ENCODE results near the gene FPR3. TPM values are rescaled to one million over a fixed set of nuclear protein-coding genes. Genes with fewer than 3 reads are reported as not detected.

The FPR3 gene, protein sequence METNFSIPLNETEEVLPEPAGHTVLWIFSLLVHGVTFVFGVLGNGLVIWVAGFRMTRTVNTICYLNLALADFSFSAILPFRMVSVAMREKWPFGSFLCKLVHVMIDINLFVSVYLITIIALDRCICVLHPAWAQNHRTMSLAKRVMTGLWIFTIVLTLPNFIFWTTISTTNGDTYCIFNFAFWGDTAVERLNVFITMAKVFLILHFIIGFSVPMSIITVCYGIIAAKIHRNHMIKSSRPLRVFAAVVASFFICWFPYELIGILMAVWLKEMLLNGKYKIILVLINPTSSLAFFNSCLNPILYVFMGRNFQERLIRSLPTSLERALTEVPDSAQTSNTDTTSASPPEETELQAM
- total RNA-seq = 1 to 10 TPM; 1.6 to 6.7 (median 3.3) TPM
- 10 to 100 TPM in 1 of 3 donors, 1 to 10 TPM in 2; 3.6 to 25.9 (median 6.1) TPM for polyA plus RNA-seq

DNA sequence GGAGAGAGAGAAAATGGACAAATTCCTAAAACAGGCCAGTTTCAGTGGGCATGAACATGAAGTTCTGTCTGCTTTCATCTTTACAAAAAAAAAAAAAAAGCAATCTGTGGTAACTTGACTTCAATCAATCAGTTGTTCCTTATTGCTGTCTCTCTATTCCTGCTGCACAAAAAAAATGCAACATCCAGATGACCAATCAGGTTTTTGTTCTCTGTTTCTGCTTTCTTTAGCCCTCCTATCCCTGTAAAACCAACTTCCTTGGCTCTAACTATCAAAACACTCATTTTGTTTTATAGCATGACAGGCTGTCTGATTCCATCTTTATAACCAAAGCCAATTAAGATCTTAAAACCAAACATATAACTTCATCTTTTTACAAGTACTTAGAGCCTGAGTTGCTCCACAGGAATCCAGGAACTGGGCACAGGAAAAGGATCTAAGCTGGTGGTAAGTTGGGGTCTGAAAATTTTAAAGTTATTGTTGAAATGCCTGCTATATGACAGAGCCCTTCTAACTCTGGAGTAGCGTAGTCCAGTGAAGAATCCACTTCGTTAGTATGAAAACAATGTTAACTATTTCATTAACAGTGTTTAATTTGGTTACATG lies at the start of gene FPR3:
Gene FPR3 (plus strand): TSS at position 273 of the 606 bp plus-strand sequence. CDS start 28,592 bp downstream, outside the sequence.
- TF ChIP-seq POLR2AphosphoS5 (IDR thresholded peaks at IDR 0.05) (peak in 2 of 4 donors; percentile 28 to 31), POLR2A (IDR thresholded peaks at IDR 0.05) (no peak), EP300 (IDR thresholded peaks at IDR 0.05) (no peak)
- TF ChIP-seq, protein P1, sequence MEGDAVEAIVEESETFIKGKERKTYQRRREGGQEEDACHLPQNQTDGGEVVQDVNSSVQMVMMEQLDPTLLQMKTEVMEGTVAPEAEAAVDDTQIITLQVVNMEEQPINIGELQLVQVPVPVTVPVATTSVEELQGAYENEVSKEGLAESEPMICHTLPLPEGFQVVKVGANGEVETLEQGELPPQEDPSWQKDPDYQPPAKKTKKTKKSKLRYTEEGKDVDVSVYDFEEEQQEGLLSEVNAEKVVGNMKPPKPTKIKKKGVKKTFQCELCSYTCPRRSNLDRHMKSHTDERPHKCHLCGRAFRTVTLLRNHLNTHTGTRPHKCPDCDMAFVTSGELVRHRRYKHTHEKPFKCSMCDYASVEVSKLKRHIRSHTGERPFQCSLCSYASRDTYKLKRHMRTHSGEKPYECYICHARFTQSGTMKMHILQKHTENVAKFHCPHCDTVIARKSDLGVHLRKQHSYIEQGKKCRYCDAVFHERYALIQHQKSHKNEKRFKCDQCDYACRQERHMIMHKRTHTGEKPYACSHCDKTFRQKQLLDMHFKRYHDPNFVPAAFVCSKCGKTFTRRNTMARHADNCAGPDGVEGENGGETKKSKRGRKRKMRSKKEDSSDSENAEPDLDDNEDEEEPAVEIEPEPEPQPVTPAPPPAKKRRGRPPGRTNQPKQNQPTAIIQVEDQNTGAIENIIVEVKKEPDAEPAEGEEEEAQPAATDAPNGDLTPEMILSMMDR (IDR thresholded peaks at IDR 0.05) = no peak
- intact Hi-C loops (cut with DNase I) = no loop called here
- Histone ChIP-seq H3K36me3 (no peaks in the 10 kb centered on the region), H3K27me3 (no peaks in the 10 kb centered on the region), H3K4me3 (peak within 1 kb of the TSS in 1 of 4 donors; percentile 33), H3K9me3 (no peaks in the 10 kb centered on the region), H3K4me1 (peaks cover 0 to 18% (median 9%) of the 10 kb centered on the region in 4 donors), H3K27ac (peak within 1 kb of the TSS in 2 of 4 donors; percentile 32 to 43)
- 60 to 64% methylated on average over 2 of the region's 2 CpGs for WGBS, 2 donors
- no peak for DNase-seq

DNA sequence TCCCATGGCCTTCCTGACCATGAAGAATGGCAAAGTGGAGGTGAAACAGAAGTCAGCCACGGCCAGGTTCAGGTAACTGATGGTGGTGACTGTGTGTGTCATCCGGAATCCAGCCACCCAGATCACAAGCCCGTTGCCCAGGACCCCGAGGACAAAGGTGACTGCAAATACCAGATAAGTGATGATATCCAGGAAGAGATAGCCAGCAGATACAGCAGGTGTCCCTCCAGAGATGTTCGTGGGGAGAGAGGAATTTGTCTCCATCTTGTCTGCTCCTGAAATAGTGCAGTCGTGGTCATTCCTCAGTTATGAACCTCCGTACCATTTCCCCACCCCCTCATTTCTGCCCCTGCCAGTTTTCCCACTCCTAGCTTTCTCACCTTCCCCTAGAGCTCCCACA lies 48.2 kb upstream of the FPR3 start:
- intact Hi-C loops (cut with DNase I) = no loop called here
- no peaks in the 10 kb centered on the region for H3K27me3 ChIP-seq
- DNase-seq = no peak
- H3K9me3 ChIP-seq = no peaks in the 10 kb centered on the region
- H3K27ac ChIP-seq = no peak overlapping the region
- WGBS, 2 donors = 72 to 83% methylated on average over 7 of the region's 7 CpGs
- H3K4me3 ChIP-seq = no peak overlapping the region
- no peaks in the 10 kb centered on the region for H3K4me1 ChIP-seq
- no peaks in the 10 kb centered on the region for H3K36me3 ChIP-seq
- no peak for TF ChIP-seq POLR2A (IDR thresholded peaks at IDR 0.05)
- TF ChIP-seq, protein P1 (IDR thresholded peaks at IDR 0.05) = no peak

DNA sequence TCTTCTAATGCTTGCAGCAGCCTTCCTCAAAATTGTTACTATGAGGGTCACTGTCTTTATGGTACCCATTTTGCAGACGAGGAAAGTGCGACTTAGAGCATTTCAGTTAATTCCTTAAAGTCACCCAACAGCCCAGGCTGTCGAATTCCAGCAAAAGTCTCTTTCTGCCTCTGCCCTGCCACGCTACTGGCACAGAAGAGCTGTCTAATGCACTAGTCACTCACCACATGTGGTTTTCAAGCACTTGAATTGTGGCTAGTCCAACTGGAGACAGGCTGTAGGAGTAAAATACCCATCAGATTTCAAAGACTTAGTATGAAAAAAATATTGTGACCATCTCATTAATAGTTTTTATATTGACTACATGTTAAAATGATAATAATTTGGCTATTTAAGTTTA lies 45.0 kb upstream of the FPR3 start:
- 76 to 83% methylated on average over 4 of the region's 4 CpGs for WGBS, 2 donors
- no peaks in the 10 kb centered on the region for H3K4me1 ChIP-seq
- no peak overlapping the region for H3K27ac ChIP-seq
- H3K27me3 ChIP-seq = no peaks in the 10 kb centered on the region
- no peak for DNase-seq
- intact Hi-C loops (cut with DNase I) = no loop called here
- H3K9me3 ChIP-seq = no peaks in the 10 kb centered on the region
- TF ChIP-seq, protein P1 (IDR thresholded peaks at IDR 0.05) = no peak
- TF ChIP-seq POLR2A (IDR thresholded peaks at IDR 0.05) = no peak
- TF ChIP-seq EP300 (IDR thresholded peaks at IDR 0.05) = no peak
- TF ChIP-seq POLR2AphosphoS5 (IDR thresholded peaks at IDR 0.05) = no peak
- no peak overlapping the region for H3K4me3 ChIP-seq
- H3K36me3 ChIP-seq = no peaks in the 10 kb centered on the region

DNA sequence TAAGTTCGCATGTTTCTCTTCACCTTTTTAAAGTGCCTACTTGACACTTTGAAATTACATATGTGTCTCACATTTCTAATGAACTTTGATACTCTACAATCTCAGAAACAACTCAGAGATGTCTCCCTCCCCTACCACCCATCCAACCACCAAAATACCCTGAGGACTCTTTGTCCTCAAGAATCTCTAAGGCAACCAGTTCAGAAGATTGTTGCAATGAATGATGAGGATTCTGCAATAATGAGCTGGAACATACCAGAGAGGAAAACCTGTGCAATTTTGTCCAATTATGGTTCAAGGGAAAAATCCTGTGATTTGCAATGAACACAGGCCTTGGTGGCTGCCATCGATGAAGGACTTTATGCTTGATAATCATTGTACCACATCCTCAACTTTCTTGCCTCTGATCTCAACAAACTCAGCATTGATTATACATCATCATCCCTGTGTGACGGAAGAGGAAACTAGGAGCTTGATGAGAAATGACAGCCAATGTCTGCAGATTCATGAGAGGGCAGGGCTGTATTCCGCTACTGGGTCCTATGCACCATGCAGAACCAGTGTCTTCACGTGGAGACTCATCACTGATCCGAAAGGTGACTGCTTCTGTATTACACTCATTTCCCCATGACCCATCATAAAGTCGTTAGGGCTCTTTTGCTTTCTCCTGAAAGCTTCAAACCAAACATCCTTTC lies 44.4 kb upstream of the FPR3 start:
- intact Hi-C loops (cut with DNase I) = no loop called here
- Histone ChIP-seq H3K4me1 (no peaks in the 10 kb centered on the region), H3K27ac (no peak overlapping the region), H3K36me3 (no peaks in the 10 kb centered on the region), H3K4me3 (peak overlapping the region in 2 of 4 donors; percentile 13 to 23), H3K9me3 (no peaks in the 10 kb centered on the region), H3K27me3 (no peaks in the 10 kb centered on the region)
- TF ChIP-seq EP300 (IDR thresholded peaks at IDR 0.05) (no peak), POLR2A (IDR thresholded peaks at IDR 0.05) (no peak), POLR2AphosphoS5 (IDR thresholded peaks at IDR 0.05) (no peak)
- TF ChIP-seq, protein P1 (IDR thresholded peaks at IDR 0.05) = no peak
- WGBS, 2 donors = 82 to 86% methylated on average over 7 of the region's 7 CpGs
- DNase-seq = no peak

Data from sigmoid colon (tissue), 7 donors.